ENCODE data around the gene GATA1. TPM values are rescaled to one million over a fixed set of nuclear protein-coding genes. Genes with fewer than 3 reads are reported as not detected.
A peak's percentile ranks its signal among the peaks of the same experiment; 100 is the strongest.

Gene GATA1
- total RNA-seq, 1 donor from 2014 or later, result not detected

DNA sequence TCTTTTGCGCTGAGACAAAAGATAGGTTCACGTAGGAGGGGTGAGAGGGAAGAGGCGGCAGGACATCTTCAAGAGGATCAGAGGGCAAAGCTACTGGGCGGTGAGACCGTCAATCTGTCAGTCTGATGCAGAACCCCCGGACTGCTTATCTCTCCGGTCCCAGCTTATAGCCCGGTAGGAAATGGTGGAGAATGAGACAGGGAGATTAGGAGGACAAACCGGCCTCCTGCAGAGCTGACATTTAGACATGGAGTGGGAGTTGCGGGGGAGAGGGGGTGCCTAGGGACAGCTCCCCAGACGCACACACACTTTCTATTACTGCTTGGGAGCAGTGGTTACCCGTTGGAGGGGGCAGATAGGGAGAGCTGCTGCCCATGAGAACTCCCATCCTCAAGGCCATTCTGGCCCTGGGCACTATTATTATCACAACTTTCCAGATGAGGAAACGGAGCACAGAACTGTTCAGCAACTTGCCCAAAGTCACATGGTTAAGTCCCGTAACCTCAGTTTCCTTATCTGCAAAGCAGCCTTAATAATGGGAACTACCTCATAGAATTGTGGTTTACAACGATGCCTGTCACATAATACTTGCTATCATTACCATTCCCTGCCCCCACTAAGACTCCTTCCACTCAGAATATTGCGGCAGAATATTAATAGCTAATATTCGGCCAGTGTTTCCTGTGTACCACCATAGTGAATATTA, 14.3 kb downstream of the GATA1 start:
- Mint-ChIP-seq H3K27ac (ENCODE audit: unreplicated experiment) (peak overlapping the region; percentile 97), H3K36me3 (ENCODE audit: low read depth) (no peaks in the 10 kb centered on the region), H3K4me1 (ENCODE audit: low read depth) (peaks cover 10% of the 10 kb centered on the region), H3K27me3 (ENCODE audit: low read depth) (no peaks in the 10 kb centered on the region), H3K4me3 (ENCODE audit: unreplicated experiment) (peak overlapping the region; percentile 85), H3K9me3 (ENCODE audit: low read depth) (peaks cover 12% of the 10 kb centered on the region)
- DNase-seq (ENCODE audit: low spot score), result no peak
- TF ChIP-seq, protein P1, sequence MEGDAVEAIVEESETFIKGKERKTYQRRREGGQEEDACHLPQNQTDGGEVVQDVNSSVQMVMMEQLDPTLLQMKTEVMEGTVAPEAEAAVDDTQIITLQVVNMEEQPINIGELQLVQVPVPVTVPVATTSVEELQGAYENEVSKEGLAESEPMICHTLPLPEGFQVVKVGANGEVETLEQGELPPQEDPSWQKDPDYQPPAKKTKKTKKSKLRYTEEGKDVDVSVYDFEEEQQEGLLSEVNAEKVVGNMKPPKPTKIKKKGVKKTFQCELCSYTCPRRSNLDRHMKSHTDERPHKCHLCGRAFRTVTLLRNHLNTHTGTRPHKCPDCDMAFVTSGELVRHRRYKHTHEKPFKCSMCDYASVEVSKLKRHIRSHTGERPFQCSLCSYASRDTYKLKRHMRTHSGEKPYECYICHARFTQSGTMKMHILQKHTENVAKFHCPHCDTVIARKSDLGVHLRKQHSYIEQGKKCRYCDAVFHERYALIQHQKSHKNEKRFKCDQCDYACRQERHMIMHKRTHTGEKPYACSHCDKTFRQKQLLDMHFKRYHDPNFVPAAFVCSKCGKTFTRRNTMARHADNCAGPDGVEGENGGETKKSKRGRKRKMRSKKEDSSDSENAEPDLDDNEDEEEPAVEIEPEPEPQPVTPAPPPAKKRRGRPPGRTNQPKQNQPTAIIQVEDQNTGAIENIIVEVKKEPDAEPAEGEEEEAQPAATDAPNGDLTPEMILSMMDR (IDR thresholded peaks at IDR 0.05), result no peak

DNA sequence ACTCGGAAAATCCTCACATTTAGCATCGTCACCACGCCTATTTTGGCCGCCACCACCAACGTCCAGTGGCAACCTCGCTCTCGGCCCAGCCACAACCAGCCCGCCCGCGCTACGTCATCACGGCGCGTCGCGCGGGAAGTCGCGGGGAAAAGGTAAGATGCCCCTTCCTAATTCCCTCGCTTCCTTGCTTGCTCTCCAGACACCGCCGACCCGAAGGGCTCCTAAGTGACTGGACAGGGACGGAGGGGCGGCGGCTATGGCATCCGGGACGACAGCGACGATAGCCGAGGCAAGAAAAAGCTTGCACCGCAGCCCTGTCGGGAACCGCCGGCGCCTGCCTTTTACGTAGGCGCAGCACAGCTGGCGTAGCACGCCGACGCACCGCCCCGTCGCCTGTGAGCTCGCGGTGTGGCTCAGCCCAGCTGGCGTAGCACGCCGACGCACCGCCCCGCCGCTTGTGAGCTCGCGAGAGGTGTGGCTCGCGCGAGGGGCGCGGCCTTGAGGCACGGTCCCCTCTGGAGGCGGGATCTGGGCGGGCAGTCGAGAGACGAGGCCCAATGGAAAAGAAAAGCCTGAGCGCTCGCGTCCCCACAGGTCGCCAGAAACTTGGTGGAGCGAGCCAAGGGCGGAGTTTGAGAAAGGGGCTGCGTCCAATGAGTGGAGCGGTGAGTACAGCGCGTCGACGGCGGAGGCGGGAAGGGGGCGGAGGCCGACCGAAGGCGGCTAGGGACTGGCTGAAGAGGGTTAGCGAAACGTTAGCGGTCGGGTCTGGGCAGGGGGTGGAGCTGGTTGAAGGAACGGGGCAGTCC, 15.1 kb downstream of the GATA1 start, which contains the start of gene HDAC6:
Gene HDAC6 (plus strand): TSS at position 788 of the 809 bp plus-strand sequence. CDS start 626 bp downstream, outside the sequence.
- H3K27ac Mint-ChIP-seq (ENCODE audit: unreplicated experiment), result peak within 1 kb of the TSS; percentile 99
- H3K4me1 Mint-ChIP-seq (ENCODE audit: low read depth), result peaks cover 10% of the 10 kb centered on the region
- TF ChIP-seq, protein P1 (IDR thresholded peaks at IDR 0.05), result no peak
- H3K27me3 Mint-ChIP-seq (ENCODE audit: low read depth), result no peaks in the 10 kb centered on the region
- H3K36me3 Mint-ChIP-seq (ENCODE audit: low read depth), result no peaks in the 10 kb centered on the region
- H3K4me3 Mint-ChIP-seq (ENCODE audit: unreplicated experiment), result peak within 1 kb of the TSS; percentile 85
- peaks cover 12% of the 10 kb centered on the region for H3K9me3 Mint-ChIP-seq (ENCODE audit: low read depth)
- peak; percentile 99 for DNase-seq (ENCODE audit: low spot score)

DNA sequence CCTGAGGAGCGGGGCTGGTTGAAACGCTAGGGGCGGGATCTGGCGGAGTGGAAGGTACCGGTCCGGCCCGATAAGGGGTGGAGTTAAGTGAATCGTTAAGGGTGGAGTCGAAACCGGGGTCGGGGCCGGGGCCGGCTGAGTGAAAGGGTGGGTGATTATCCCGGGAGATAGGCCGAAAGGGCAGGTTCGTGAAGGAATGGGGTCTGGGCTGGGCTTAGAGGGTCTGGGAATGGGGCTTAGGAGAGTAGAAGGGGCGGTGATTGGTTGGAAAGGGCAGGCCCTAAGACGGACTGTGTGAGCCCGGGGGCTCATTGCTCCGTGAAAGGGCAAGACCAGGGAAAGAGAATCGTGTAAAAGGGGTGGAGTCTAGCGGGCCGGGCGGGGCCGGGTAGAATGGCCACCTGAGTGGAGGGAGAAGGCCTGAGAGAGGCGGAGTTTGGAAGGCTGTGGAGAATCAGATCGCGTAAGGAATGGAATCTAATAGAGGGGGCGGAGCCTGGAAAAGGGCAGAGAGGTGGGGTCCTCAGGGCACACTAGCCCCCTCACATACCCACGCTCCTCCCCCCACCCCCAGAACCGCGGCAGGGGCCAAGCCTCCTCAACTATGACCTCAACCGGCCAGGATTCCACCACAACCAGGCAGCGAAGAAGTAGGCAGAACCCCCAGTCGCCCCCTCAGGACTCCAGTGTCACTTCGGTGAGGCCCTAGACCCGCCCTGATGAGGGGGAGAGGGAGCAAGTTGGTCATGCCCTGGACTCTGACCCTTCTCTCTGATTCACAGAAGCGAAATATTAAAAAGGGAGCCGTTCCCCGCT, 15.9 kb downstream of the GATA1 start:
- Mint-ChIP-seq H3K27ac (ENCODE audit: unreplicated experiment) (peak overlapping the region; percentile 99), H3K4me3 (ENCODE audit: unreplicated experiment) (peak overlapping the region; percentile 85), H3K4me1 (ENCODE audit: low read depth) (peaks cover 10% of the 10 kb centered on the region), H3K9me3 (ENCODE audit: low read depth) (peaks cover 12% of the 10 kb centered on the region), H3K36me3 (ENCODE audit: low read depth) (no peaks in the 10 kb centered on the region), H3K27me3 (ENCODE audit: low read depth) (no peaks in the 10 kb centered on the region)
- TF ChIP-seq, protein P1 (IDR thresholded peaks at IDR 0.05), result no peak
- DNase-seq (ENCODE audit: low spot score), result no peak

DNA sequence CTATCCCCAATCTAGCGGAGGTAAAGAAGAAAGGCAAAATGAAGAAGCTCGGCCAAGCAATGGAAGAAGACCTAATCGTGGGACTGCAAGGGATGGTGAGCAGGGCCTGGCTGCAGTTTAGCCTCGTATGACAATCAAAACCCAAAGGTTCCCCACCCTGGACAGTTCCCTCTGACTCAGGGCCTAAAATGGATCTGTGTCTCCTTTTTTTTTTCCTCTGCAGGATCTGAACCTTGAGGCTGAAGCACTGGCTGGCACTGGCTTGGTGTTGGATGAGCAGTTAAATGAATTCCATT, 16.5 kb downstream of the GATA1 start:
- Mint-ChIP-seq H3K9me3 (ENCODE audit: low read depth) (peaks cover 12% of the 10 kb centered on the region), H3K4me3 (ENCODE audit: unreplicated experiment) (peak overlapping the region; percentile 85), H3K36me3 (ENCODE audit: low read depth) (no peaks in the 10 kb centered on the region), H3K4me1 (ENCODE audit: low read depth) (peaks cover 10% of the 10 kb centered on the region), H3K27ac (ENCODE audit: unreplicated experiment) (peak overlapping the region; percentile 99), H3K27me3 (ENCODE audit: low read depth) (no peaks in the 10 kb centered on the region)
- TF ChIP-seq, protein P1 (IDR thresholded peaks at IDR 0.05), result no peak
- DNase-seq (ENCODE audit: low spot score), result no peak

DNA sequence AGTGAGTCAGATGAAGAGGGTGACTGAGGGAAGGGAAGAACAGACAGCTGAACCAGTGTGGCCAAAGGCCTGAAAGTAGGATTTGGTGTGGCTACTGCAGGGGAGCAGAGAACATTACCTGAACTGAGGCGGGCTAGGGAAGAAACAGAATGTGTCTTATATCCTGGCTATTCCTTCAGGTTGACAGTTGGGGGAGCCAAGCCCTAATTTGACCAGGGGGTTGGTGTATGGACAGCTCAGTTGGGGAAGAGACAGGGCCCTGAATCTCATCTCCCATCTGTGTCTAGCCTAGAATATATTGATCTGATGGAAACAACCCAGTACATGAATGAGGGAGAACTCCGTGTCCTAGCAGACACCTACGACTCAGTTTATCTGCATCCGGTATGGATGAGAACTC, 19.7 kb downstream of the GATA1 start:
- no peak overlapping the region for H3K4me3 Mint-ChIP-seq (ENCODE audit: unreplicated experiment)
- H3K27me3 Mint-ChIP-seq (ENCODE audit: low read depth), result no peaks in the 10 kb centered on the region
- TF ChIP-seq, protein P1 (IDR thresholded peaks at IDR 0.05), result no peak
- no peak overlapping the region for H3K27ac Mint-ChIP-seq (ENCODE audit: unreplicated experiment)
- H3K36me3 Mint-ChIP-seq (ENCODE audit: low read depth), result peaks cover 2% of the 10 kb centered on the region
- H3K9me3 Mint-ChIP-seq (ENCODE audit: low read depth), result peaks cover 11% of the 10 kb centered on the region
- no peak for DNase-seq (ENCODE audit: low spot score)
- H3K4me1 Mint-ChIP-seq (ENCODE audit: low read depth), result peaks cover 6% of the 10 kb centered on the region

Data from chondrocyte (in vitro differentiated cells).